Astrocyte (in vitro differentiated cells and primary cell): ENCODE measurements around the gene GDF3. TPM values are rescaled to one million over a fixed set of nuclear protein-coding genes. Genes with fewer than 3 reads are reported as not detected.

ENCODE experiments used
- DNase-seq: peaks from one replicate; pipeline ENCODE4 v3.0.0-alpha.2; 2010; ENCODE audit warnings: low read depth
- FAIRE-seq: peaks from 2 replicates; lab custom pipeline; 2011; peaks lifted over from hg19 to GRCh38; lab: Jason Lieb, UNC
- H2AFZ ChIP-seq: 2 replicates; pipeline ENCODE4 v1.6.0; 2012; ENCODE audit warnings: low read depth, low read length, inconsistent platforms
- H3K27ac ChIP-seq: 2 replicates; pipeline ENCODE4 v1.5.1; 2011; ENCODE audit warnings: low read depth, low read length, inconsistent platforms
- H3K27me3 ChIP-seq: 2 replicates; pipeline ENCODE4 v1.6.0; 2011; ENCODE audit warnings: low read length, inconsistent platforms; ENCODE audit not compliant: insufficient read depth
- H3K36me3 ChIP-seq: 2 replicates; pipeline ENCODE4 v1.5.1; 2011; ENCODE audit warnings: low read length, inconsistent platforms; ENCODE audit not compliant: insufficient read depth
- H3K4me1 ChIP-seq: 2 replicates; pipeline ENCODE4 v1.5.1; 2011; ENCODE audit warnings: low read length, inconsistent platforms; ENCODE audit not compliant: insufficient read depth
- H3K4me2 ChIP-seq: 2 replicates; pipeline ENCODE4 v1.6.0; 2012; ENCODE audit warnings: low read length, inconsistent platforms
- H3K4me3 ChIP-seq: 2 replicates; pipeline ENCODE4 v1.5.1; 2011; ENCODE audit warnings: low read depth, mild to moderate bottlenecking, low read length, inconsistent platforms; ENCODE audit not compliant: insufficient read depth
- H3K79me2 ChIP-seq: 2 replicates; pipeline ENCODE4 v1.6.0; 2012; ENCODE audit warnings: mild to moderate bottlenecking, low read length, inconsistent platforms; ENCODE audit not compliant: insufficient read depth
- H3K9ac ChIP-seq: 2 replicates; pipeline ENCODE4 v1.6.0; 2012; ENCODE audit warnings: mild to moderate bottlenecking, low read length, inconsistent platforms
- H3K9me3 ChIP-seq: 2 replicates; pipeline ENCODE4 v1.5.1; 2012; ENCODE audit warnings: low read depth, mild to moderate bottlenecking, low read length, inconsistent platforms; ENCODE audit not compliant: insufficient read depth
- H4K20me1 ChIP-seq: 2 replicates; pipeline ENCODE4 v1.6.0; 2012; ENCODE audit warnings: low read length, inconsistent platforms; ENCODE audit not compliant: insufficient read depth
- H3K27ac Mint-ChIP-seq: one replicate; pipeline ENCODE4 v1.8.0; 2021; ENCODE audit warnings: mild to moderate bottlenecking, mixed read lengths; ENCODE audit not compliant: unreplicated experiment
- H3K27me3 Mint-ChIP-seq: one replicate; pipeline ENCODE4 v1.8.0; 2021; ENCODE audit warnings: low read depth, mixed read lengths; ENCODE audit not compliant: unreplicated experiment
- H3K36me3 Mint-ChIP-seq: one replicate; pipeline ENCODE4 v1.8.0; 2021; ENCODE audit warnings: low read depth, mixed read lengths; ENCODE audit not compliant: unreplicated experiment
- H3K4me1 Mint-ChIP-seq: one replicate; pipeline ENCODE4 v1.8.0; 2021; ENCODE audit warnings: low read depth, mixed read lengths; ENCODE audit not compliant: unreplicated experiment
- H3K4me3 Mint-ChIP-seq: one replicate; pipeline ENCODE4 v1.8.0; 2021; ENCODE audit warnings: mild to moderate bottlenecking, moderate library complexity, mixed read lengths; ENCODE audit not compliant: unreplicated experiment
- H3K9me3 Mint-ChIP-seq: one replicate; pipeline ENCODE4 v1.8.0; 2021; ENCODE audit warnings: mild to moderate bottlenecking, mixed read lengths; ENCODE audit not compliant: unreplicated experiment
- CTCF ChIP-seq: IDR thresholded peaks from 2 replicates; pipeline ENCODE4 v1.5.1; 2011; ENCODE audit warnings: low read depth, mild to moderate bottlenecking, inconsistent platforms, low read length, moderate library complexity; ENCODE audit not compliant: insufficient read depth
- EZH2 ChIP-seq: IDR thresholded peaks from 2 replicates; pipeline ENCODE4 v1.6.1; 2012; ENCODE audit warnings: mild to moderate bottlenecking, low read length, inconsistent platforms; ENCODE audit not compliant: insufficient read depth
- total RNA-seq: library from RNA; stranded (reverse); gene quantifications from 2 replicates; pipeline ENCODE4 v1.2.1, GENCODE V29; 2021

The GDF3 gene
- total RNA-seq, 1 donor from 2014 or later = not detected

- H3K27ac ChIP-seq = no peak overlapping the region
- no peaks in the 10 kb centered on the region for H3K36me3 ChIP-seq
- FAIRE-seq (no peak), DNase-seq (no peak)
- H3K36me3 Mint-ChIP-seq = no peaks in the 10 kb centered on the region
- H4K20me1 ChIP-seq = no peaks in the 10 kb centered on the region
- H3K4me3 Mint-ChIP-seq = no peak overlapping the region
- no peak overlapping the region for H3K27ac Mint-ChIP-seq
- H3K27me3 ChIP-seq = no peaks in the 10 kb centered on the region
- H3K4me1 ChIP-seq = no peaks in the 10 kb centered on the region
- H3K9ac ChIP-seq = no peak overlapping the region
- H3K4me2 ChIP-seq = no peak overlapping the region
- no peaks in the 10 kb centered on the region for H3K9me3 ChIP-seq
- H3K27me3 Mint-ChIP-seq = no peaks in the 10 kb centered on the region
- no peak overlapping the region for H2AFZ ChIP-seq
- H3K9me3 Mint-ChIP-seq = no peaks in the 10 kb centered on the region
- no peak overlapping the region for H3K4me3 ChIP-seq
- H3K4me1 Mint-ChIP-seq = no peaks in the 10 kb centered on the region
- H3K79me2 ChIP-seq = no peaks in the 10 kb centered on the region
- TF ChIP-seq CTCF (no peak), EZH2 (no peak)
Observed at GRCh38 chr12:7667125-7667524, 28.4 kb downstream of the GDF3 start.

GRCh38 chr12:7666595-7666994 is 29.0 kb downstream of the GDF3 start:
- Histone ChIP-seq H3K4me2 (no peak overlapping the region), H3K79me2 (no peaks in the 10 kb centered on the region), H3K27me3 (no peaks in the 10 kb centered on the region), H3K27ac (no peak overlapping the region), H3K4me1 (no peaks in the 10 kb centered on the region), H3K9ac (no peak overlapping the region), H3K4me3 (no peak overlapping the region), H2AFZ (no peak overlapping the region), H4K20me1 (no peaks in the 10 kb centered on the region), H3K9me3 (no peaks in the 10 kb centered on the region), H3K36me3 (no peaks in the 10 kb centered on the region)
- FAIRE-seq (no peak), DNase-seq (no peak)
- Mint-ChIP-seq H3K4me3 (no peak overlapping the region), H3K4me1 (no peaks in the 10 kb centered on the region), H3K36me3 (no peaks in the 10 kb centered on the region), H3K27me3 (no peaks in the 10 kb centered on the region), H3K27ac (no peak overlapping the region), H3K9me3 (no peaks in the 10 kb centered on the region)
- no peak for TF ChIP-seq EZH2
- TF ChIP-seq CTCF = no peak

GRCh38 chr12:7661741-7662140 is 33.8 kb downstream of the GDF3 start:
- H3K27me3 ChIP-seq = no peaks in the 10 kb centered on the region
- no peak overlapping the region for H3K4me3 ChIP-seq
- Mint-ChIP-seq H3K27ac (no peak overlapping the region), H3K4me1 (no peaks in the 10 kb centered on the region), H3K27me3 (no peaks in the 10 kb centered on the region), H3K36me3 (no peaks in the 10 kb centered on the region), H3K9me3 (peaks cover 2% of the 10 kb centered on the region), H3K4me3 (no peak overlapping the region)
- no peak for FAIRE-seq
- no peak overlapping the region for H3K9ac ChIP-seq
- TF ChIP-seq EZH2 = no peak
- H4K20me1 ChIP-seq = no peaks in the 10 kb centered on the region
- DNase-seq = no peak
- no peaks in the 10 kb centered on the region for H3K79me2 ChIP-seq
- no peak overlapping the region for H3K27ac ChIP-seq
- no peaks in the 10 kb centered on the region for H3K9me3 ChIP-seq
- H3K36me3 ChIP-seq = no peaks in the 10 kb centered on the region
- H3K4me1 ChIP-seq = no peaks in the 10 kb centered on the region
- H3K4me2 ChIP-seq = no peak overlapping the region
- H2AFZ ChIP-seq = no peak overlapping the region
